GM18499 (cell line): Measurements from ENCODE around the gene THAP2.
"Not testable (repeated sequence)": the region's sequence is repeated elsewhere in the genome, so short reads cannot be mapped to it uniquely, and the experiment has no call there.

Experiments used
- ATAC-seq: cut with Tn5 transposase; IDR thresholded peaks from one replicate; pipeline ENCODE4 v1.9.1; 2021; ENCODE audit warnings: moderate number of reproducible peaks; ENCODE audit not compliant: insufficient read depth, unreplicated experiment

The THAP2 gene

DNA sequence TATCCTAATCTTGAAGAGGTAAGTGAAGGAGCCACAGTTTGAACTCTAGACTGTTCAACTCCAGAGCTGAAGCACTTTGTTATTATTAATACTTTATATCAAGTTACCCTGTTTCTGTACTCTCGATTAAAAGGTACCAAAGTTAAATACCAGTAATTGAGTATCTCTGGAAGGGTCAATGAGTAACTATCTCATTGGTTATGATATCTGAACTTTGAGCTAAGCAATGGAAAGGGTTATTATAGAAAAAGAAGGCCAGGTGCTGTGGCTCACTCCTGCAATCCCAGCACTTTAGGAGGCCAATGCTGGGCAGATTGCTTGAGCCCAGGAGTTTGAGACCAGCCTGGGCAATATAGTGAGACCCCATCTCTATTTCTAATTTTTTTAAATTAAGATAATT, 31.7 kb downstream of the THAP2 start:
- no peak for ATAC-seq

DNA sequence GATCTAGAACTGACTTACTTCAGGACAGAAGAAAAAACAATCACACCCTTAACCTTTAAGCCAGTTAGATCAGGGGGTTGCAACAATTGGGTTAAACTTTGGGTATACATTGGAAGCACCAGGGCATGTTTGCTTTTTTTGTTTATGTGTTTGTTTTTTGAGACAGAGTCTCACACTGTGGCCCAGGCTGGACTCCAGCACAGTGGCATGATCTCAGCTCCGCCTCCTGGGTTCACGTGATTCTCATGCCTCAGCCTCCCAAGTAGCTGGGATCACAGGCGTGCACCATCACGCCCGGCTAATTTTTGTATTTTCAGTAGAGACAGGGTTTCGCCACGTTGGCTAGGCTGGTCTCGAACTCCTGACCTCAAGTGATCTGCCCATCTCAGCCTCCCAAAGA, 38.1 kb downstream of the THAP2 start:
- not testable (repeated sequence) for ATAC-seq

DNA sequence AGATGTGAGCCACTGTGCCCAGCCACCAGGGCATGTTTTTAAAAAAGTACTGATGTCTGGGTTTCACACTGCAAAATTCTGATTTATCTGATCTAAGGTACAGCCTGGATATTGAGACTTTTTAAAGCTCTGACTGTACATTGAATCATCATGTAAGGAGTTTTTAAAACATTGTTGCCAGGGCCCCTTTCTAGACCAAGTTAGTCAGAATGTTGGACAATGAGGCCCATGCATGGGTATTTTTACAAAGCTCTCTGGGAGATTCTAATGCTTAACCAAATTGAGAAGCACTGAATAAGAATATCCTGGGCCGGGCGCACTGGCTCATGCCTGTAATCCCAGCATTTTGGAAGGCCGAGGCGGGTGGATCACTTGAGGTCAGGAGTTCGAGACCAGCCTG, 38.5 kb downstream of the THAP2 start:
- no peak for ATAC-seq

DNA sequence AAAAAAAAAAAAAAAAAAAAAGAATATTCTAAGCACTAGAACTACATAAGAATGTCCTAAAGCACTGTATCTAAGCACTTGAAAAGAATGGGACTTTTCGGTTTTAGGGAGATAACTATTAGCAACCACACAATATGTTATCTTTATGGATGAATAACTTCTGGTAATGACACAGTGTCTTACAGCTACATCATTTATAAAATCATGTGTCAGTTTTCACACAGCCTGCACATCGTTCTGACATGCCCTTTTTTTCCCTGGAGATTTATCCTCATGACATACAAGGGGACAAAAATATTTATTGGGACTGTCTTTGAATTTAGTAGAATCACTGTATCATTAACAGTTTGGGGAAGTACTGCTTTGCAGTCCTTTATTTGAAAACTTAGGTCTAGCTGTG, 39.1 kb downstream of the THAP2 start:
- no peak for ATAC-seq

DNA sequence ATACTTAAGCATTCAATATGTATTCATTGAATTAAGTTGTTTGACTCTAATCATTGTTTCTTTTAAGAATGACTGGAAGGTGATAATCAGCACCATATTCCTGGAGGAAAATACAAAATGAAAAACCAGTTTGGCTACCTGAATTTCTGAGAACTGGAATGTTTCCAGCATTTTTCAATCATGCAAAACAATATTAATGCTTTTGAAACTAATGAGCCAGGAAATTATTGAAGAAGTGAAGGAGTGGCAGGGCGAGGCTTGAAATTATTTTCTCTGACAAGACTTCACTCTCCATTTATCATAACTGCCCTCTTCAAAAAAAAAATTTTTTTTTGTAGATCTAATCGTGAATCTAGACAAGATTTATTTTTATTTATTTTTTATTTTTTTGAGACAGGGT, 40.8 kb downstream of the THAP2 start:
- no peak for ATAC-seq

DNA sequence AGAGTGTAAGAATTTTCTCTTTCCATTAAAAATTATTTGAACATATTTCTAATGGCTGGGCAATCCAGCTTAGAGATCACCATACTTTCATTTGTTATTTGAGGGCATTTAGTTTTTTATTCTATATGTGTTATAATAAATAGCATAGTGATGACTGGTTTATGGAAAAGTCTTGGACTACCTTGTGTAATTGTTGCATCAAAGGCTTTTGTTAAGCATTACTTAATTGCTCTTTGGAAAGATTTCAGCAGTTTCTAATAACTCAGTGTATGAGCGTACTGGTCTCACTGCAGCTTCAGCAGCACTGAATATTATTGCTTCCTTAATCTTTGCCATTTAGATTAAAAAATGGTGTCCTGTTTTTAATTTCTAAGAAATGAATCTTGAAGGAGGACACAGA, 44.6 kb downstream of the THAP2 start:
- ATAC-seq, result no peak

DNA sequence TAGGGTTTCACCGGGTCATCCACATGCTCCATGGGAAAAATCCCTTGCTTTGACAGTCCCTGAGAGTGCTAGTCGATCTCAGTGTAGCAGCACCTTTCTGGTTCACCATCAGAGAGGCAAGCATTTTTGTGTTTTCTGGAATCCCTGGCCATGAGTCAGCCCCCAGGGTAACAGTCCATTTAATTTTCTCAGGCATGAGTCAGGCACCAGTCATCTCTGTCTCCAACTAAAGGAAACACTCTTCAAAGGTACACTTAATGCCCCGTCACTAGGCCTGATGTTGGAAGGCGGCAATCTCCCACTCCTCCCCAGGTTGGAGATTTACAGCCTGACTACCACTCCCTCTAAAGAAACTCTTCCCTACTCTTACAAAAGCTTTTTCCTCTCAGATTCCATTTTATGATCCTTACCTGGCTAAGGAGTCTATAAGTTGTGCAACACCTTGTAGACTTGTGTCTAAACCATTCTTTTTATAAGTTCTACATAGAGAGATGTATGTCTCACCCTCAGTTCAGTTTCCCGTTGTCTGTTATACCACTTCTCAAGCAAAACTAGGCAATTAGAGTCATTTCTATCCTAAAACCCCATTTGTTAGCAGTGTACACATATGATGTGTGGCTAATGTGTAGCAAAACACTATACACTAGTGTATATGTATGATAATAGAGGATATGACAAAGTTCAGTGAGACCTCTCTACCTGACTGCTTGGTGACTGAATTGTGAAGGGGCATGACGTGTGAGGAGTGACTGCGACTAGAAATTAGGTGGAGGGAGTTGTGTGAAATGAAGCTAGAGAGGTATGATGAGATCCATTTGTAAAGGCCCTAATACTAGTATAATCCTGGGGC, 46.4 kb downstream of the THAP2 start:
- ATAC-seq, result no peak

DNA sequence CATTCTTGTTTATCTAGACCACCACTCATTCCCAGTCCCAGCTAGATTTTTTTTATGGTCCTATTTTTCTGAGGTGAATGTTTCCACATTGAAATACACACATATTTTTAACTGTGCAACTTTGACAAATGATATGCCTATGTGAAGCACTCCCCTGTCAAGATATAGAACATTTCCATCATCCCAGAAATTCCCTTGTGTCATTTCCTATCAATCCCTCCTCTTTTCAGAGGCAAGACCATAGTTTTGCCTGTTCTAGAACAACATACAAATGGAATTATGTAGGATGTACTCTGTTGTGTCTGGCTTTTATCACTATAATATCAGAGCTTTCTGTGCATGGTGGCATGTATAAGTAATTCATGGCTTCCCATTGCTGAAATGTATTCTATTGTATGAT, 54.5 kb downstream of the THAP2 start:
- ATAC-seq, result no peak

DNA sequence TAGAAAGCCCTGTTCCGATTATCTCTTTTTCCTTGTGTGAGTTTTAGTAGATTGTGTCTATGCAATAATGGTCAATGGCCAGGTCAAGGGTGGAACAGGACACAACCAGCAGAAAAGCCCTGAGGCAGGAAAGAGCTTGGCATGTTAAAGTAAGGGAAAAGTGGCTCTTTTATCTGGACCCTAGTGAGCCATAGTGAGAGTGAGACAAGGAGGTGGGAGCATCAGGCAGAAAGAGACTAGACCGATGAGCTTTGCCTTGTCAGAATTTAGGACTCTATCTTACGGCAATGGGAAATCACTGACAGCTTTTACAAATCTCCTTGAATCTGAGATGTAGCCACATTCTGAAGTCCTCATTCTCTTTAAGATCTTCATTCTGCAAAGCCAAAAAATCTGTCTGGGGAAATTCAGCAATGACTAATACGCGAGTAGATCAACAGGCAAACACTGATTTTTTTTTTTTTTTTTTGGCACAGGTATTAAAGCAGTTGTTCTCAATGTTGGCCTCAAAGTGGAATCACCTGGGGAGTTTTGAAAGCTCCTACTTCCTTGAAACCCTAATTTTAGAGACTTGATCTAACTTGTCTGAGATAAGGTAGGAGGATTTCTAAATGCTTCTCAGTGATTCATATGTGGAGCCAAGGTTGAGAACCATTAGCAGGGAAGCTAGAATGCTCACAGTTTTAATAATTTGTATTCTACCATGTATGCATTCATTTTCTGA, 55.7 kb downstream of the THAP2 start:
- no peak for ATAC-seq

DNA sequence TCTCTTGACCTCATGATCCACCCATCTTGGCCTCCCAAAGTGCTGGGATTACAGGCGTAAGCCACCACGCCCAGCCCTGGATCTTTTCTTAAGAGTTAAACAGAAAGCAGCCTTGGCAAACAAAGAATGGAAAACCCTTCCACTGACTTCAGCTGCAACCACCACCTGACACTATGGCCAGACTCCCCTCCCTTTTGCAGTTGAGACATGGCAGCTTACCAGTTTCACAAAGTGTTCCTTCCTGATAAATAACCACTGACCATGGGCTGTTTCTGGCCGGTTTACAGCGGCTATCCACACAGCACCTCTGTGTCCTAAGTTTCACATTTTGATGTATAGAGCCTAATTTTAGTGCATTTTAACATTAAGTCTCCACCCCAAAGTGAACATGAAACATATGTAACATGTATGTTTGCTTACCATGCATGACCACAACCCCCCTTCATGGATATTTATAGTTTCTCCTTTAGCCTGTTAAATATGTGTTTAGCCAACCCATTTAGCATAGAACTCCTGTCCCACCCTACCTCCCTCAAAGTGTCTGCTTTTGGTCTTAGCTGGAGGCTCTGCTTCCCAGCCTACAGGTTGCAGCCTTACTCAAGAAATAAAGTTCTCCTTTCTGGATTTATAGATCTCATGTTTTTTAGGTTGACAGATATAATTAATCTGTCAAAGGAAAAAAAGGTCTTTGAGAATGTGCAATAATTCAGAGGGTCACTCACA, 57.8 kb downstream of the THAP2 start:
- no peak for ATAC-seq

DNA sequence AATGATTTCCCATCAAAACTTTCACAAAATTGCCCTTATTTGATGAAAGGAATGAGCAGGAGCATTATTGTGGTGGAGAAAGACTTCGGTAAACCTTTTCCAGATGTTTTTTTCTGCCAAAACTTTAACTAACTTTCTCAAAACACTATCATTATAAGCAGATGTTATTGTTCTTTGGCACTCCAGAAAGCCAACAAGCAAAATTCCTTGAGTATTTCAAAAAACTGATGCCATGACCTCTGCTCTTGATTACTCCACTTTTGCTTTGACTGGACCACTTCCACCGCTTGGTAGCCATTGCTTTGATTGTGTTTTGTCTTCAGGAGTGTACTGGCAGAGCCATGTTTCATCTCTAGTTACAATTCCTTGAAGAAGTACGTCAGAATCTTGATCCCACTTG, 60.9 kb downstream of the THAP2 start:
- no peak for ATAC-seq

DNA sequence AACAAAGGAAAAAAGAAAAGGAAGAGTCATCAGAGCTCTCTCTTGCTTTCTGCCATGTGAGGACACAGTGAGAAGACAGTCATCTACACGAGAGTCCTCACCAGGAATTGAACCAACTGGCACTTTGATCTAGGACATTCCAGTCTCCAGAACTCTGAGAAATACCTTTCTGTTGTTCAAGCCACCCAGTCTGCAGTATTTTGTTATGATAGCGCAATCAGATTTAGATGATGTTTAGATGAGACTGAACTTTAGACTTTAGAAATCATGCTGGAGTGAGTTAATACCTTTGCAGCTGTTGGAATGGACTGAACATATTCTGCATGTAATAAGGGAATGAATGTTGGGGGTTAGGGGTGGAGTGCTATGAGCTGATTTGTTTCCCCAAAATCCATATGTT, 62.4 kb downstream of the THAP2 start:
- ATAC-seq, result no peak

DNA sequence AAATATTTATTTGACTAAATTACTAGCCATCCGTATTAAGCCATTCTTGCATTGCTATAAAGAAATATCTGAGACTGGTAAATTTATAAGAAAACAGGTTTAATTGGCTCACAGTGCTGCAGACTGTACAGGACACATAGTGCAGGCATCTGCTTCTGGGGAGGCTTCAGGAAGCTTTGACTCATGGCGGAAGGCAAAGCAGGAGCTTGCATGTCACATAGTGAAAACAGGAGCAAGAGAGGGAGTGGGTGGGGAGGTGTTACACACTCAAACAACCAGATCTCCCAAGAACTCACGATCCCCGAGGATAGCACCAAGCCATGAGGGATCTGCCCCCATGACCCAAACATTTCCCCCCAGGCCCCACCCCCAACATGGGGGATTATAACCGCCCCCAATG, 63.9 kb downstream of the THAP2 start:
- ATAC-seq, result no peak
